Uterus (tissue), 4 donors: ENCODE results near the gene CPA3. TPM values are rescaled to one million over a fixed set of nuclear protein-coding genes. Genes with fewer than 3 reads are reported as not detected.

Source experiments
- DNase-seq, 2 donors: peaks; one replicate each; pipeline ENCODE4 v3.0.0-alpha.2; 2019 to 2020
- H3K27ac ChIP-seq, 2 donors: fragments of 200-600 bp; sonication (generic); 1 replicate in 1 of 2; 2 replicates in 1 of 2; pipeline ENCODE4 v1.5.1; 2016 to 2018
- H3K27me3 ChIP-seq, 2 donors: fragments of 200-600 bp; sonication (generic); one replicate each; pipeline ENCODE4 v1.5.1; 2018 to 2019; ENCODE audit warnings: control low read depth in 1 of 2
- H3K36me3 ChIP-seq, 2 donors: fragments of 200-600 bp; sonication (generic); one replicate each; pipeline ENCODE4 v1.5.1; 2019; ENCODE audit warnings: control low read depth in 1 of 2
- H3K4me1 ChIP-seq, 2 donors: fragments of 200-600 bp; sonication (generic); one replicate each; pipeline ENCODE4 v1.5.1; 2018 to 2019; ENCODE audit warnings: control low read depth in 1 of 2
- H3K4me3 ChIP-seq, 2 donors: fragments of 200-600 bp; sonication (generic); 1 replicate in 1 of 2; 2 replicates in 1 of 2; pipeline ENCODE4 v1.5.1; 2018 to 2019; ENCODE audit warnings: mild to moderate bottlenecking in 1 of 2
- H3K9me3 ChIP-seq, 2 donors: fragments of 200-600 bp; sonication (generic); one replicate each; pipeline ENCODE4 v1.5.1; 2019; ENCODE audit warnings: control low read depth in 1 of 2
- POLR2A ChIP-seq, 2 donors: fragments of 450-650 bp; IDR thresholded peaks; one replicate each; pipeline ENCODE4 v1.6.1; 2016; ENCODE audit warnings: antibody characterized with exemption in 2 of 2, mild to moderate bottlenecking in 1 of 2, moderate library complexity in 1 of 2
- intact Hi-C: fragments of 100-400 bp; cut with DNase I; formaldehyde crosslinking; loops from one replicate; pipeline ENCODE4 v1.15.1; 2023; ENCODE audit warnings: low total_unique reads
- total RNA-seq, 4 donors: library from RNA; depleted of rRNA in 3 of 4; stranded (reverse); fragments of >200 nt in 3 of 4; gene quantifications; one replicate each; pipeline versions ENCODE4 v1.1.0 to v1.2.4, GENCODE V29; 2014 to 2023
- TF ChIP-seq, protein P1 (sequence below), 4 experiments: fragments of 200-600 bp in 2 of 4; fragments of 450-650 bp in 2 of 4; sonication (generic) in 2 of 4; IDR thresholded peaks; one replicate each; pipeline ENCODE4 v1.5.1; 2016 to 2019; ENCODE audit warnings: antibody characterized with exemption in 4 of 4, mild to moderate bottlenecking in 2 of 4, moderate library complexity in 1 of 4
- donor health status: DM: yes; HTN: yes; CAD: no.

Gene CPA3
- total RNA-seq, 4 donors from 2014 or later = 2.4 to 36.6 (median 6.0) TPM

DNA sequence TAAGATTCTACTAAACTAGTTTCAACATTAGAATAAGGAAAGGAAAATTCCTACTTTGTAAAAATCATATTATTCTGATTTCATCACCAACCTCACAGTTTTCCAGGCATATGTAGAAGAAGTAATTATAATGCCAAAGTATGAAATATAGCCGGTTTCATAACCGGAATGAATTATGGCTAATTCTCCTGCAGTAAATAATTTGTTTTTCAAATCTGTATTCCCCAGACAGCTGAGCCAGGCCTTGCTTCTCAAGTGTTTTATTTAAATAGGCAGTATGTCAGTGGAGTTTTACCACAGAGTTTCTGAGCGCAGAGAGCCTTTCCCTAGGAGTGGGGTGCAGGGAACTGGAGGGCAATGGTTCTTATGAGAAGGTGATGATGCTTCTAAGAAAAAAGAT is 8.7 kb upstream of the CPA3 start:
- no peaks in the 10 kb centered on the region for H3K27me3 ChIP-seq
- H3K27ac ChIP-seq = no peak overlapping the region
- intact Hi-C loops = no loop called here
- H3K36me3 ChIP-seq = no peaks in the 10 kb centered on the region
- TF ChIP-seq POLR2A (IDR thresholded peaks at IDR 0.05) = no peak
- TF ChIP-seq, protein P1, sequence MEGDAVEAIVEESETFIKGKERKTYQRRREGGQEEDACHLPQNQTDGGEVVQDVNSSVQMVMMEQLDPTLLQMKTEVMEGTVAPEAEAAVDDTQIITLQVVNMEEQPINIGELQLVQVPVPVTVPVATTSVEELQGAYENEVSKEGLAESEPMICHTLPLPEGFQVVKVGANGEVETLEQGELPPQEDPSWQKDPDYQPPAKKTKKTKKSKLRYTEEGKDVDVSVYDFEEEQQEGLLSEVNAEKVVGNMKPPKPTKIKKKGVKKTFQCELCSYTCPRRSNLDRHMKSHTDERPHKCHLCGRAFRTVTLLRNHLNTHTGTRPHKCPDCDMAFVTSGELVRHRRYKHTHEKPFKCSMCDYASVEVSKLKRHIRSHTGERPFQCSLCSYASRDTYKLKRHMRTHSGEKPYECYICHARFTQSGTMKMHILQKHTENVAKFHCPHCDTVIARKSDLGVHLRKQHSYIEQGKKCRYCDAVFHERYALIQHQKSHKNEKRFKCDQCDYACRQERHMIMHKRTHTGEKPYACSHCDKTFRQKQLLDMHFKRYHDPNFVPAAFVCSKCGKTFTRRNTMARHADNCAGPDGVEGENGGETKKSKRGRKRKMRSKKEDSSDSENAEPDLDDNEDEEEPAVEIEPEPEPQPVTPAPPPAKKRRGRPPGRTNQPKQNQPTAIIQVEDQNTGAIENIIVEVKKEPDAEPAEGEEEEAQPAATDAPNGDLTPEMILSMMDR (IDR thresholded peaks at IDR 0.05) = no peak
- no peak overlapping the region for H3K4me3 ChIP-seq
- H3K4me1 ChIP-seq = no peaks in the 10 kb centered on the region
- H3K9me3 ChIP-seq = no peaks in the 10 kb centered on the region
- peak in 1 of 2 donors; percentile 16 for DNase-seq

GRCh38 chr3:148857316-148857715 is 7.8 kb upstream of the CPA3 start:
- Histone ChIP-seq H3K27ac (no peak overlapping the region), H3K36me3 (no peaks in the 10 kb centered on the region), H3K4me3 (no peak overlapping the region), H3K27me3 (no peaks in the 10 kb centered on the region), H3K9me3 (no peaks in the 10 kb centered on the region), H3K4me1 (no peaks in the 10 kb centered on the region)
- TF ChIP-seq, protein P1 (IDR thresholded peaks at IDR 0.05) = no peak
- no peak for TF ChIP-seq POLR2A (IDR thresholded peaks at IDR 0.05)
- intact Hi-C loops = no loop called here
- no peak for DNase-seq

GRCh38 chr3:148861277-148861869 is 3.7 kb upstream of the CPA3 start:
- no peaks in the 10 kb centered on the region for H3K9me3 ChIP-seq
- no peak for TF ChIP-seq POLR2A (IDR thresholded peaks at IDR 0.05)
- TF ChIP-seq, protein P1 (IDR thresholded peaks at IDR 0.05) = peak; percentile 50 to 69 (median 60)
- no peaks in the 10 kb centered on the region for H3K27me3 ChIP-seq
- DNase-seq = no peak
- no peak overlapping the region for H3K4me3 ChIP-seq
- H3K36me3 ChIP-seq = no peaks in the 10 kb centered on the region
- no peak overlapping the region for H3K27ac ChIP-seq
- intact Hi-C loops = loop anchor here (5.0 kb wide), 1 partner anchor 86 kb away; no protein-coding TSS in a partner anchor
- no peaks in the 10 kb centered on the region for H3K4me1 ChIP-seq

DNA sequence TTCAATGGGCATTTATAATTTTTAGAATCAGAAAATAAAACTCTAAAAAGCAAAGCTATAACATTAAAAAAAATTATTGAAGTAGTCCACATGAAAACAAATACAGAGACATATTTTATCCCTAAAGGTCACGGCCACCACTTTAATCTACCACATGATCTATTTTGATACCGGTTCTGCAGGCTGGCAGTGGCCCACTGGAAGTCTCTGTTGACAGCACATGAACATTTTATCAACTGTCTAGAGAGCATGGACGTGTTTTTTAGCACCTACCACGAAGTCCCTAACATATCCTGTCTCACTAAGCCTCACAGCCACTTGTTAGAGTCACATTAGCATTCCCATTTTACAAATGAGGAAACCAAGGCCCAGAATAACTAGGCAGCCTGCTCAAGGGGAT is 1.8 kb upstream of the CPA3 start:
- no peak overlapping the region for H3K4me3 ChIP-seq
- intact Hi-C loops = loop anchor here (5.0 kb wide), 1 partner anchor 84 kb away; no protein-coding TSS in a partner anchor
- no peaks in the 10 kb centered on the region for H3K27me3 ChIP-seq

GRCh38 chr3:148863814-148864213 is 1.3 kb upstream of the CPA3 start:
- Histone ChIP-seq H3K27me3 (no peaks in the 10 kb centered on the region), H3K27ac (no peak overlapping the region), H3K4me1 (no peaks in the 10 kb centered on the region), H3K36me3 (no peaks in the 10 kb centered on the region), H3K4me3 (no peak overlapping the region), H3K9me3 (no peaks in the 10 kb centered on the region)
- intact Hi-C loops = loop anchor here (5.0 kb wide), 1 partner anchor 83 kb away; no protein-coding TSS in a partner anchor
- no peak for TF ChIP-seq POLR2A (IDR thresholded peaks at IDR 0.05)
- DNase-seq = no peak

More for the DNA sequence above, 1.8 kb upstream of the CPA3 start:
- DNase-seq = no peak
- Histone ChIP-seq H3K4me1 (no peaks in the 10 kb centered on the region), H3K36me3 (no peaks in the 10 kb centered on the region), H3K27ac (no peak overlapping the region), H3K9me3 (no peaks in the 10 kb centered on the region)
- TF ChIP-seq POLR2A (IDR thresholded peaks at IDR 0.05) = no peak
- TF ChIP-seq, protein P1 (IDR thresholded peaks at IDR 0.05) = no peak
